ENCODE results near the gene BRD8. TPM values are rescaled to one million over a fixed set of nuclear protein-coding genes. Genes with fewer than 3 reads are reported as not detected.

Gene BRD8, protein sequence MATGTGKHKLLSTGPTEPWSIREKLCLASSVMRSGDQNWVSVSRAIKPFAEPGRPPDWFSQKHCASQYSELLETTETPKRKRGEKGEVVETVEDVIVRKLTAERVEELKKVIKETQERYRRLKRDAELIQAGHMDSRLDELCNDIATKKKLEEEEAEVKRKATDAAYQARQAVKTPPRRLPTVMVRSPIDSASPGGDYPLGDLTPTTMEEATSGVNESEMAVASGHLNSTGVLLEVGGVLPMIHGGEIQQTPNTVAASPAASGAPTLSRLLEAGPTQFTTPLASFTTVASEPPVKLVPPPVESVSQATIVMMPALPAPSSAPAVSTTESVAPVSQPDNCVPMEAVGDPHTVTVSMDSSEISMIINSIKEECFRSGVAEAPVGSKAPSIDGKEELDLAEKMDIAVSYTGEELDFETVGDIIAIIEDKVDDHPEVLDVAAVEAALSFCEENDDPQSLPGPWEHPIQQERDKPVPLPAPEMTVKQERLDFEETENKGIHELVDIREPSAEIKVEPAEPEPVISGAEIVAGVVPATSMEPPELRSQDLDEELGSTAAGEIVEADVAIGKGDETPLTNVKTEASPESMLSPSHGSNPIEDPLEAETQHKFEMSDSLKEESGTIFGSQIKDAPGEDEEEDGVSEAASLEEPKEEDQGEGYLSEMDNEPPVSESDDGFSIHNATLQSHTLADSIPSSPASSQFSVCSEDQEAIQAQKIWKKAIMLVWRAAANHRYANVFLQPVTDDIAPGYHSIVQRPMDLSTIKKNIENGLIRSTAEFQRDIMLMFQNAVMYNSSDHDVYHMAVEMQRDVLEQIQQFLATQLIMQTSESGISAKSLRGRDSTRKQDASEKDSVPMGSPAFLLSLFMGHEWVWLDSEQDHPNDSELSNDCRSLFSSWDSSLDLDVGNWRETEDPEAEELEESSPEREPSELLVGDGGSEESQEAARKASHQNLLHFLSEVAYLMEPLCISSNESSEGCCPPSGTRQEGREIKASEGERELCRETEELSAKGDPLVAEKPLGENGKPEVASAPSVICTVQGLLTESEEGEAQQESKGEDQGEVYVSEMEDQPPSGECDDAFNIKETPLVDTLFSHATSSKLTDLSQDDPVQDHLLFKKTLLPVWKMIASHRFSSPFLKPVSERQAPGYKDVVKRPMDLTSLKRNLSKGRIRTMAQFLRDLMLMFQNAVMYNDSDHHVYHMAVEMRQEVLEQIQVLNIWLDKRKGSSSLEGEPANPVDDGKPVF
- total RNA-seq (2022; extraction: Qiagen RNA extraction), result 48.1 to 55.2 TPM (median 53.4 TPM) in 5 replicates

GRCh38 chr5:138178516-138179276 is at the start of gene BRD8, which contains the start of gene KIF20A:
TSS of gene BRD8 (minus strand) at chr5:138178630. CDS start at chr5:138178614, 16 bp downstream.
TSS of gene KIF20A (plus strand) at chr5:138179112. CDS start at chr5:138179681, 569 bp downstream.

GRCh38 chr5:138213161-138214029 is 35.0 kb upstream of the BRD8 start, which contains the start of gene CDC23:
TSS of gene CDC23 (minus strand) at chr5:138213323. CDS start at chr5:138213312, 11 bp downstream.

DNA sequence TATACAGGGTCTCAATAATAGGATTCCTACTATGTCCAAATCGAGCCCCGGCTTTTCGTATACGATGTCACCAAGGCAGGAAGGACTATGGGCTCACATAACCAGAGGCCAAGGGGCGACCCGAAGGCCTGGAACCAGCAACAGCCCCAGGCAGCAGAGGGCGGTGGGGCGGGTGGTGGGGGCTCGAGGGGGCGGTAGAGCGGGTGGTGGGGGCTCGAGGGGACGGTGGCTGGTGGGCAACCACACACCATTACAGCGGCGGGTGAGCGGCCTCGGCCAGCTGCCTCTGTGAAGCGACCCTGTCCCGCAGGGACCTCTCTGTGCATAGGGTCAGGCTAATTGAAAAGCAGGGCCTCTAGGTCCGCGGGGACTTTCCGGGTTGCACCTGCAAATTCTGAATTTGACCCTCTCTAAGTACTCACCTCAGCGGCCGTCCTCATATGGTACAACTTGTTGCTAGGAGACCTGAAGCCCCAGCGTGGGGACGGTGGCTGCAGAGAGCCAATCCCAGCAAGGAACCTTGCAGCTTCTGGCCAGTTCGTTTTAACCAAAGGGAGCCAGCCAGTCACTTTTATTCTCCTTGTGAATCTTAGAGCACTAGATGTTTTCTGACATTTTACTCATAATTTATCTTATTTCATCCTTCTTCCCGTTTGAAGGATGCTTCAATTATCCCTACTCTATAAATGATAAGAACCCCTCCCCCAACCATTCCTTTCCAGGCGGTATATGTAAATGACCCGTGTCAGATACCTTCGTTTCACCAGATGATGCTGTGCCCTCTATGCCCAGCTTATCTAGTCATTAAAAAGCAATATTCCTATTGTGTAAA is 39.3 kb downstream of the BRD8 start, which contains the start of gene NME5:
Gene NME5 (minus strand): TSS at position 480 of the 832 bp plus-strand sequence. CDS start 648 bp downstream, outside the sequence.

Other genes starting within 250 kb of the BRD8 start
- 11.7 to 19.2 TPM (median 12.9 TPM) in 5 replicates for gene FAM13B, start 145.6 kb downstream of the BRD8 start, total RNA-seq (2022; extraction: Qiagen RNA extraction)
- gene WNT8A, start 94.6 kb downstream of the BRD8 start, total RNA-seq (2022; extraction: Qiagen RNA extraction), result not detected in 5 replicates
- gene NME5, start 39.2 kb downstream of the BRD8 start, total RNA-seq (2022; extraction: Qiagen RNA extraction), result not detected in 5 replicates
- 40.0 to 48.7 TPM (median 46.6 TPM) in 5 replicates for gene KIF20A, start 482 bp upstream of the BRD8 start, total RNA-seq (2022; extraction: Qiagen RNA extraction)
- 23.7 to 38.0 TPM (median 29.0 TPM) in 5 replicates for gene CDC23, start 34.7 kb upstream of the BRD8 start, total RNA-seq (2022; extraction: Qiagen RNA extraction)
- gene GFRA3, start 96.0 kb upstream of the BRD8 start, total RNA-seq (2022; extraction: Qiagen RNA extraction), result 0.08 to 0.14 TPM (median 0.12 TPM) in 4 of 5 replicates, not detected in the other
- 10.1 to 12.7 TPM (median 11.5 TPM) in 5 replicates for gene CDC25C, start 153.2 kb upstream of the BRD8 start, total RNA-seq (2022; extraction: Qiagen RNA extraction)
- gene FAM53C, start 159.6 kb upstream of the BRD8 start, total RNA-seq (2022; extraction: Qiagen RNA extraction), result 17.9 to 23.4 TPM (median 21.3 TPM) in 5 replicates
- 35.8 to 50.7 TPM (median 41.6 TPM) in 5 replicates for gene KDM3B, start 174.1 kb upstream of the BRD8 start, total RNA-seq (2022; extraction: Qiagen RNA extraction)